GM12874 (cell line): ENCODE results near the gene BASP1.

ENCODE experiments used
- TF ChIP-seq, protein P1 (sequence below): IDR thresholded peaks from 2 replicates; pipeline ENCODE4 v1.5.1; 2011; ENCODE audit warnings: low read depth, mild to moderate bottlenecking, control low read depth, low read length, moderate library complexity; ENCODE audit not compliant: insufficient read depth

The BASP1 gene

DNA sequence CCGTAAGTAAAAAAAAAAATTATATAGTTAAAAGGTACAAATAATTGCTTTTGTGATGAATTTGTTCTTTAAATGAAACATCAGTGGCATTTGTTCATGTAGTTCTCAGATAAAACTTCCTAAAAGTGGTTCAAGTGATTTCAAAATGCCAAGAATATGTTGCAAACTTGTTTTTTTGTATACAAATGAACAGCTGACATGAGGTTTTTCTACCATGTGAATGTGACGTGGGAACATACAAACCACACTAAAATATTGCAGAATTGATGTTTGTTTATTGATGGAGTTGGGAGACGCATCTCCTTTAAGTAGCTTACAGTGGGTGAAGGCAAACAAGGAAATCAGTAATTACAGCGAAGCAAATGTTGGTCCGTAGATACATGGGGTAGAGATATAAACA lies 16.9 kb downstream of the BASP1 start:
- TF ChIP-seq, protein P1, sequence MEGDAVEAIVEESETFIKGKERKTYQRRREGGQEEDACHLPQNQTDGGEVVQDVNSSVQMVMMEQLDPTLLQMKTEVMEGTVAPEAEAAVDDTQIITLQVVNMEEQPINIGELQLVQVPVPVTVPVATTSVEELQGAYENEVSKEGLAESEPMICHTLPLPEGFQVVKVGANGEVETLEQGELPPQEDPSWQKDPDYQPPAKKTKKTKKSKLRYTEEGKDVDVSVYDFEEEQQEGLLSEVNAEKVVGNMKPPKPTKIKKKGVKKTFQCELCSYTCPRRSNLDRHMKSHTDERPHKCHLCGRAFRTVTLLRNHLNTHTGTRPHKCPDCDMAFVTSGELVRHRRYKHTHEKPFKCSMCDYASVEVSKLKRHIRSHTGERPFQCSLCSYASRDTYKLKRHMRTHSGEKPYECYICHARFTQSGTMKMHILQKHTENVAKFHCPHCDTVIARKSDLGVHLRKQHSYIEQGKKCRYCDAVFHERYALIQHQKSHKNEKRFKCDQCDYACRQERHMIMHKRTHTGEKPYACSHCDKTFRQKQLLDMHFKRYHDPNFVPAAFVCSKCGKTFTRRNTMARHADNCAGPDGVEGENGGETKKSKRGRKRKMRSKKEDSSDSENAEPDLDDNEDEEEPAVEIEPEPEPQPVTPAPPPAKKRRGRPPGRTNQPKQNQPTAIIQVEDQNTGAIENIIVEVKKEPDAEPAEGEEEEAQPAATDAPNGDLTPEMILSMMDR, result no peak

DNA sequence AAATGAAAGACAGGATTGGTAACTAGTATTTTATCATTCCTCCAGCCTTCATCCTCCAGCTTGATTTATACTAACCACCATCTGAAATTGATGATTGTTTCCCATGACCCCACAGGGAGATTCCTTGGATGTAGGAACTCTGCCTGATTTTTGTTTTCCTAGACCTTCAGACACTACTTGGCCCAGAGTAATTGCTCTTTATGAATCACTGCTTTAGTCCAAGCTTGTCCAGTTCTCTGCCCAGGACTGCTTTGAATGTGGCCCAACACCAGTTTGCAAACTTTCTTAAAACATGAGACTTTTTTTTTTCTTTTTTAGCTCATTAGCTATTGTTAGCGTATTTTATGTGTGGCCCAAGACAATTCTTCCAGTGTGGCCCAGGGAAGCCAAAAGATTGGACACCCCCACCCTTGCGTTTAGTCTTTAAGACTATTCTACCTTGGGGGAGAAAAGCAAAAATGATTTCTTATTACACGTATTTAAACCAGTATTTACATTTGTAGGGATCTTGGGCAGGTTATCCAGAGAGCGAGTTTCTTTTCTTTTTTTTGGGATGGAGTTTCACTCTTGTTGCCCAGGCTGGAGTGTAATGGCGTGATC lies 18.4 kb downstream of the BASP1 start:
- TF ChIP-seq, protein P1, result no peak

DNA sequence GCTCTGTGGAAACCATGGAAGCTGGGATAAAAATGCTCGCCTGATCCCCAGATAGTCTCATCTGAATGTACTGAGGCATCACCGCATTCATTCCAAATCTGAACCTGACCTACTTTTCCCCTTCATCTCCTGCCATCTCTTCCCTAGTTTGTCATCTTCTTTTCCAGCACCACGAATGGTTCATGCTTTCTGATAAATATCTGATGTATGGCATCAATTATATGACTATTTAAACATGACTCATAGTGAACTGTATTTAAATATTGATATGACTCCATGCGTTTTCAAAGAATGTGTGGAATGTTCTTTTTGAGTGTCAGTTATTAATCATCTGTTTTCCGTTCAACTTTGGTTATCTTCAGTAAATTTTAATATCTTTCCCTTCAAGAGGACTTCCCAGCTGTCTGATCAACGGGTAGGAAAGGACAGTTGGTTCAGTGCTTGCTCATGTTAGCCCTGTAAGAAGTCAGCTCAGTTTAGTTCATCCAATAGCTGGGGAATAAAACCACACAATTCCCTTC lies 21.1 kb downstream of the BASP1 start:
- TF ChIP-seq, protein P1, result no peak

DNA sequence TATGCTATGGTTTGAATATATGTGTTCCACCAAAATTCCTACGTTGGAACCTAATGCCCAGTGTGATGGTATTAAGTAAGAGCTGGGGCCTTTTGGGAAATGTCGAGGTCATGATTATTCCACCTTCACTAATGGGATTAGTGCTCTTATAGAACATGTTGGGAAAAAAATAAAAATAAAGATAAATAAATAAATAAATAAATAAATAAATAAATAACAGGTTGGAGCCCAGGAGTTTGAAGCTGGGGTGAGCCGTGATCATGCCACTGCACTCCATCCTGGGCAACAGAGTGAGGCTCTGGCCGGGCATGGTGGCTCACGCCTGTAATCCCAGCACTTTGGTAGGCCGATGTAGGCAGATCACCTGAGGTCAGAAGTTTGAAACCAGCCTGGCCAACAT lies 22.5 kb downstream of the BASP1 start:
- TF ChIP-seq, protein P1, result no peak

DNA sequence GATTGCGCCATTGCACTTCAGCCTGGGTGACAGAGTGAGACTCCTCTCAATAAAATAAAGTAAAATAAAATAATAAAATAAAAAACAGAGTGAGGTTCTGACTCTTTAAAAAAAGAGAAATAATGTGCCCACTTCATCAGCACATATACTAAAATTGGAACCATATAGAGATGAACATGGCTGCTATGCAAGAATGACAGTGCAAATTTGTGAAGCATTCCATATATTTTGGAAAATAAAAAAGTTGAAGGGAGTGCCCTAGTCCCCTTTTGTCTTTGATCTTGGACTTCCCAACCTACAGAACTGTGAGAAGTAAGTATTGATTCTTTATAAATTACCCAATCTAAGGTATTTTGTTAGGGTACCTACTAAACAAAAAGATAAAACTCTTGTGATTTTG lies 23.1 kb downstream of the BASP1 start:
- TF ChIP-seq, protein P1, result no peak

DNA sequence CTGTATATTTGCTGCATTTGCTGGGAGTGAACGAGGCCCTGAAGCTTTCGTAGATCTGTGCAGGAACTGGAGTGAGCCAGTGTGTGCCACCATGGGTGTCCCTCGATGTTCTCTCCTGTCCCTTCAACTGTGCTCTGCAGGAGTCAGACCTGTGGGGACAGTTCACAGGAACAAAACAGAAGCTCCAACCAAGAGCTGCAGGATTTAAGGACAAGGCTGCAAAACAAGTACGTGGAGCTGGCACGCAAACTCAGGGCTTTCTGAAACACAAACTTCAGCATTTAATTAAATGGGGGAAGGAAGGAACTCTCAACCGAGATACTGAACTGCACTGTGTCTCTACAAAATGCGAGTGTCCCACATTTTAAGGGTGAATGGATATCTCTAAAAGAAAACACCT lies 24.2 kb downstream of the BASP1 start:
- TF ChIP-seq, protein P1, result no peak

DNA sequence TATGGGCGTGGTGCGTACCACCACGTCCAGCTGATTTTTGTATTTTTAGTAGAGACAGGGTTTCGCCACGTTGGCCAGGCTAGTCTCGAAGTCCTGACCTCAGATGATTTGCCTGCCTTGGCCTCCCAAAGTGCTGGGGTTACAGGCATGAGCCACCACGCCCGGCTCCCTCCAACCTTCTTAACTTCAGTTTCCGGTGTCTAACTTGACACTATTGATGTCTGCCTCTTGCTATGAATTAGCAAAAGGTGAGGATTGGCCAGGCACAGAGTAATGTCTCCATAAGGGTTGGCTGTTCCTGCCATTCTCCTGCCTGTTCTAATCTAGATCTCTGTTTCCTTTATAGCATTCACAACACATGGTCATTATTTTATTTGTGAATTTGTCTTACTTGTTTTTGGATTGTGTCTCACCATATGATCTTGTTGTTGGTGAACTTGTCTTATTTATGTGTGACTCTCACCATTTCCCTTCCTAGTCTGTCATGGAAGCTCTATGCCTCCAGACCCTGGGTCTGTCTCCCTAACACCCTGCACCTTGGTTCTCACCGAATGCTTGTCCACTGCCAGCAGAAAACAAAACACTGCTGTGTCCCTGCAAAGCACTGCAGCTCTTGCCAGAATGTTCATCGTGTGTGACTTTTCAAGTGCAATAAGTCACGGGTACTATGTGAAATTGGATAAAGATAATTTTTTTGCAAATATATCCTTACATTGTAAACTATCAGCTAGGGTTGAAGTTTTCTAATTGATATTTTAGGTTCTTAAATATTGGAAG lies 26.0 kb downstream of the BASP1 start:
- TF ChIP-seq, protein P1, result no peak
